HG03442 (cell line): ENCODE results near the gene EEF2KMT.
"Not testable (repeated sequence)": the region's sequence is repeated elsewhere in the genome, so short reads cannot be mapped to it uniquely, and the experiment has no call there.

Source experiments
- ATAC-seq: cut with Tn5 transposase; IDR thresholded peaks from one replicate; pipeline ENCODE4 v1.9.1; 2021; ENCODE audit warnings: mild to moderate bottlenecking, moderate library complexity; ENCODE audit not compliant: unreplicated experiment

EEF2KMT gene

GRCh38 chr16:5096437-5097060, 1.0 kb downstream of the EEF2KMT start:
- not testable (repeated sequence) for ATAC-seq

- not testable (repeated sequence) for ATAC-seq
These were observed 2.3 kb downstream of the EEF2KMT start for GRCh38 chr16:5095145-5095830.

- ATAC-seq, result not testable (repeated sequence)
These were observed 3.8 kb downstream of the EEF2KMT start for GRCh38 chr16:5093746-5094145.

GRCh38 chr16:5093081-5093480, 4.5 kb downstream of the EEF2KMT start:
- not testable (repeated sequence) for ATAC-seq

GRCh38 chr16:5090592-5090991, 7.0 kb downstream of the EEF2KMT start:
- not testable (repeated sequence) for ATAC-seq

- ATAC-seq, result not testable (repeated sequence)
These were observed 7.6 kb downstream of the EEF2KMT start for GRCh38 chr16:5089911-5090555.

GRCh38 chr16:5088936-5089335, 8.7 kb downstream of the EEF2KMT start:
- not testable (repeated sequence) for ATAC-seq

- ATAC-seq, result not testable (repeated sequence)
These were observed 9.4 kb downstream of the EEF2KMT start for GRCh38 chr16:5088086-5088790.

- not testable (repeated sequence) for ATAC-seq
These were observed 11.9 kb downstream of the EEF2KMT start for GRCh38 chr16:5085716-5086115.

- not testable (repeated sequence) for ATAC-seq
These were observed 12.8 kb downstream of the EEF2KMT start for GRCh38 chr16:5084802-5085201.

- ATAC-seq, result not testable (repeated sequence)
These were observed 13.4 kb downstream of the EEF2KMT start for GRCh38 chr16:5084099-5084731.

- ATAC-seq, result not testable (repeated sequence)
These were observed 13.9 kb downstream of the EEF2KMT start for GRCh38 chr16:5083646-5084045.

- ATAC-seq, result not testable (repeated sequence)
These were observed 16.6 kb downstream of the EEF2KMT start for GRCh38 chr16:5080996-5081395.

- ATAC-seq, result not testable (repeated sequence)
These were observed 17.1 kb downstream of the EEF2KMT start for GRCh38 chr16:5080461-5080860.

- no peak for ATAC-seq
These were observed 19.0 kb downstream of the EEF2KMT start for GRCh38 chr16:5078626-5079025.

- no peak for ATAC-seq
These were observed 20.3 kb downstream of the EEF2KMT start for GRCh38 chr16:5077304-5077703.

- no peak for ATAC-seq
These were observed 22.0 kb downstream of the EEF2KMT start for GRCh38 chr16:5075637-5076036.

- ATAC-seq, result not testable (repeated sequence)
These were observed 23.8 kb downstream of the EEF2KMT start for GRCh38 chr16:5073771-5074170.

- ATAC-seq, result no peak
These were observed 24.3 kb downstream of the EEF2KMT start for GRCh38 chr16:5073279-5073629.

GRCh38 chr16:5072334-5073278, 25.0 kb downstream of the EEF2KMT start:
- no peak for ATAC-seq
